ENCODE data around the gene SMIM10L1.

The SMIM10L1 gene

GRCh38 chr12:11164384-11164783, 6.6 kb upstream of the SMIM10L1 start:
- TF ChIP-seq GATA2 (IDR thresholded peaks at IDR 0.05; ENCODE audit: low read depth, low read length) = no peak
- no peak for TF ChIP-seq GATA3 (IDR thresholded peaks at IDR 0.05; ENCODE audit: low read depth, low read length)

- TF ChIP-seq GATA2 (IDR thresholded peaks at IDR 0.05; ENCODE audit: low read depth, low read length) (no peak), GATA3 (IDR thresholded peaks at IDR 0.05; ENCODE audit: low read depth, low read length) (no peak)
Measured at GRCh38 chr12:11166300-11166699, 4.7 kb upstream of the SMIM10L1 start.

- TF ChIP-seq GATA2 (IDR thresholded peaks at IDR 0.05; ENCODE audit: low read depth, low read length) = no peak
- TF ChIP-seq GATA3 (IDR thresholded peaks at IDR 0.05; ENCODE audit: low read depth, low read length) = no peak
Measured at GRCh38 chr12:11170810-11171144, 217 bp upstream of the SMIM10L1 start.

GRCh38 chr12:11171969-11172675, 1.1 kb downstream of the SMIM10L1 start:
- TF ChIP-seq GATA2 (IDR thresholded peaks at IDR 0.05; ENCODE audit: low read depth, low read length) = no peak
- no peak for TF ChIP-seq GATA3 (IDR thresholded peaks at IDR 0.05; ENCODE audit: low read depth, low read length)

- TF ChIP-seq GATA2 (IDR thresholded peaks at IDR 0.05; ENCODE audit: low read depth, low read length) (no peak), GATA3 (IDR thresholded peaks at IDR 0.05; ENCODE audit: low read depth, low read length) (no peak)
Measured at GRCh38 chr12:11174022-11174421, 3.0 kb downstream of the SMIM10L1 start.

- TF ChIP-seq GATA3 (IDR thresholded peaks at IDR 0.05; ENCODE audit: low read depth, low read length) (no peak), GATA2 (IDR thresholded peaks at IDR 0.05; ENCODE audit: low read depth, low read length) (no peak)
Measured at GRCh38 chr12:11178250-11178649, 7.3 kb downstream of the SMIM10L1 start.

- TF ChIP-seq GATA2 (IDR thresholded peaks at IDR 0.05; ENCODE audit: low read depth, low read length) = no peak
- TF ChIP-seq GATA3 (IDR thresholded peaks at IDR 0.05; ENCODE audit: low read depth, low read length) = no peak
Measured at GRCh38 chr12:11182529-11182928, 11.5 kb downstream of the SMIM10L1 start.

GRCh38 chr12:11183011-11183410, 12.0 kb downstream of the SMIM10L1 start:
- TF ChIP-seq GATA2 (IDR thresholded peaks at IDR 0.05; ENCODE audit: low read depth, low read length) = no peak
- TF ChIP-seq GATA3 (IDR thresholded peaks at IDR 0.05; ENCODE audit: low read depth, low read length) = no peak

GRCh38 chr12:11186837-11187236, 15.8 kb downstream of the SMIM10L1 start, which contains the start of gene TAS2R42:
Gene TAS2R42, minus strand, starts transcription at chr12:11186937. Its CDS starts 0 bp downstream, at chr12:11186937.
- TF ChIP-seq GATA3 (IDR thresholded peaks at IDR 0.05; ENCODE audit: low read depth, low read length) (no peak), GATA2 (IDR thresholded peaks at IDR 0.05; ENCODE audit: low read depth, low read length) (no peak)

- TF ChIP-seq GATA2 (IDR thresholded peaks at IDR 0.05; ENCODE audit: low read depth, low read length) = no peak
- TF ChIP-seq GATA3 (IDR thresholded peaks at IDR 0.05; ENCODE audit: low read depth, low read length) = no peak
Measured at GRCh38 chr12:11202811-11203210, 31.8 kb downstream of the SMIM10L1 start.

- TF ChIP-seq GATA2 (IDR thresholded peaks at IDR 0.05; ENCODE audit: low read depth, low read length) (no peak), GATA3 (IDR thresholded peaks at IDR 0.05; ENCODE audit: low read depth, low read length) (no peak)
Measured at GRCh38 chr12:11204173-11204572, 33.2 kb downstream of the SMIM10L1 start.

- no peak for TF ChIP-seq GATA2 (IDR thresholded peaks at IDR 0.05; ENCODE audit: low read depth, low read length)
- TF ChIP-seq GATA3 (IDR thresholded peaks at IDR 0.05; ENCODE audit: low read depth, low read length) = no peak
Measured at GRCh38 chr12:11209113-11209512, 38.1 kb downstream of the SMIM10L1 start.
